ENCODE results near the gene OR13G1.

GRCh38 chr1:247642742-247643141 is 36.8 kb downstream of the OR13G1 start:
- TF ChIP-seq CTCF (IDR thresholded peaks at IDR 0.05): no peak
- no peak for TF ChIP-seq POLR2A (IDR thresholded peaks at IDR 0.05)
